GM12801 (cell line): ENCODE measurements around the gene DMPK.

ENCODE experiments used
- TF ChIP-seq, protein P1 (sequence below): IDR thresholded peaks from one replicate; pipeline ENCODE4 v1.5.1; 2011; ENCODE audit warnings: control low read depth; ENCODE audit not compliant: insufficient read length; ENCODE audit errors: extremely low read depth

DMPK gene

GRCh38 chr19:45754323-45754722 is 28.0 kb downstream of the DMPK start:
- TF ChIP-seq, protein P1, sequence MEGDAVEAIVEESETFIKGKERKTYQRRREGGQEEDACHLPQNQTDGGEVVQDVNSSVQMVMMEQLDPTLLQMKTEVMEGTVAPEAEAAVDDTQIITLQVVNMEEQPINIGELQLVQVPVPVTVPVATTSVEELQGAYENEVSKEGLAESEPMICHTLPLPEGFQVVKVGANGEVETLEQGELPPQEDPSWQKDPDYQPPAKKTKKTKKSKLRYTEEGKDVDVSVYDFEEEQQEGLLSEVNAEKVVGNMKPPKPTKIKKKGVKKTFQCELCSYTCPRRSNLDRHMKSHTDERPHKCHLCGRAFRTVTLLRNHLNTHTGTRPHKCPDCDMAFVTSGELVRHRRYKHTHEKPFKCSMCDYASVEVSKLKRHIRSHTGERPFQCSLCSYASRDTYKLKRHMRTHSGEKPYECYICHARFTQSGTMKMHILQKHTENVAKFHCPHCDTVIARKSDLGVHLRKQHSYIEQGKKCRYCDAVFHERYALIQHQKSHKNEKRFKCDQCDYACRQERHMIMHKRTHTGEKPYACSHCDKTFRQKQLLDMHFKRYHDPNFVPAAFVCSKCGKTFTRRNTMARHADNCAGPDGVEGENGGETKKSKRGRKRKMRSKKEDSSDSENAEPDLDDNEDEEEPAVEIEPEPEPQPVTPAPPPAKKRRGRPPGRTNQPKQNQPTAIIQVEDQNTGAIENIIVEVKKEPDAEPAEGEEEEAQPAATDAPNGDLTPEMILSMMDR, result no peak

DNA sequence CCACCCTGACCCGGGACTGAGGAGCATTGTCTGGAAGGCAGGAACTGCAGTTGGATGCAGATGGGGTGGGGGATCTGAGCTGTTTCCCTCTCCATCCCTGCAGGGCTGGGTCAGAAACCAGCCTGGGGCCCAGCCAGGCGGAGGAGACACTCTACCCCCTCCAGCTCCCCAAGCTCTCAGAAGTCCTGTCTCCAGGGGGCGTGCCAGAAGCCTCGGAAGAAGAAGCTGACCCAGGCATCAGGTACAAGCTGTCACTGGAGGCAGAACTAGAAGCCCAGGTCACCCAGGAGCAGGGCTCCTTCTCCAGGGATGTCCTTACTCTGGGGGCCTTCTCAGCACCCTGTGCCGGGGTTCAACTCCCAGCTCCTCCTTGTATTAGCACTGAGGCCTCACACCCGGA is 28.7 kb downstream of the DMPK start:
- TF ChIP-seq, protein P1, result no peak

DNA sequence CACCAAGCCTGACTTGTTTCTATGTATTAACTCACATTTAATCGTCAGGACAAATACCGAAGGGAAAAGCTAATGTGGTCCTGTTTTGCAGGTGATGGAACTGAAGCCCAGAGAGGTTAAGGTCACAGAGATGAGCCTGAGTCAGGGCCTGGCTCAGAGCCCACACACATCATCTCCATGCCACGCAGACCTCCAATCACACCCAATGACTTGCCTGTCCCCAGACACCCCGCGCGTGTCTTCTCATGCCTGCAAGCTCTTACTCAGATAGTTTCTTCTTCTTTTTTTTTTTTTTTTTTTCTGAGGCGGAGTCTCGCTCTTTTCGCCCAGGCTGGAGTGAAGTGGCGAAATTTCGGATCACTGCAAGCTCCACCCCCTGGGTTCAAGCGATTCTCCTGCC is 29.7 kb downstream of the DMPK start:
- TF ChIP-seq, protein P1, result no peak

GRCh38 chr19:45747513-45747912 is 34.8 kb downstream of the DMPK start:
- TF ChIP-seq, protein P1, result no peak

GRCh38 chr19:45746866-45747265 is 35.4 kb downstream of the DMPK start:
- TF ChIP-seq, protein P1, result no peak

- TF ChIP-seq, protein P1, result no peak
These were observed 36.7 kb downstream of the DMPK start for GRCh38 chr19:45745606-45746005.

- TF ChIP-seq, protein P1, result no peak
These were observed 39.3 kb downstream of the DMPK start for GRCh38 chr19:45742969-45743368.
